Activated CD8-positive, alpha-beta memory T cell treated with anti-CD3 and anti-CD28 coated beads for 48 hours (primary cell): ENCODE measurements around the gene EDIL3.
"Not testable (repeated sequence)": the region's sequence is repeated elsewhere in the genome, so short reads cannot be mapped to it uniquely, and the experiment has no call there.

Experiments
- DNase-seq, 3 experiments: peaks; one replicate each; pipeline ENCODE4 v3.0.0-alpha.2; 2020; ENCODE audit warnings: low read depth in 2 of 3, low spot score in 2 of 3

Gene EDIL3

DNA sequence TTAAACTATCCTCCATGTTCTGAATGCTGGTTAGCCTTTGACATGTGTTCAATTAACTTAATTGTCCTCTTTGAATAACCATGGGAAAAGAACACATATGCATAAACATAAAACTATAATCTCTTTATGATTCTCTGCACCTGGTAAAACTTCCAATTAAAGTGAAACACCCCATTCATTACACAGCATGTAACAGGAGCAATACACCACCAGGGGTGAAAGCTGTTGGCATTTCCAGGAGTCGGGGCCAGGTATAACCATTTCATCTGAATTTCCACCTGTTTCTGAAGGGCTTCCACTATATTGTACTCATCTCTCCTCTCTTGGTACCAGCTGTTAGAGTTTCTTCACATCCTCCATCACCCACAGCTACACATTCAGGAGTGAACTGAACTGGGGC, 303.8 kb downstream of the EDIL3 start:
- DNase-seq, result no peak

DNA sequence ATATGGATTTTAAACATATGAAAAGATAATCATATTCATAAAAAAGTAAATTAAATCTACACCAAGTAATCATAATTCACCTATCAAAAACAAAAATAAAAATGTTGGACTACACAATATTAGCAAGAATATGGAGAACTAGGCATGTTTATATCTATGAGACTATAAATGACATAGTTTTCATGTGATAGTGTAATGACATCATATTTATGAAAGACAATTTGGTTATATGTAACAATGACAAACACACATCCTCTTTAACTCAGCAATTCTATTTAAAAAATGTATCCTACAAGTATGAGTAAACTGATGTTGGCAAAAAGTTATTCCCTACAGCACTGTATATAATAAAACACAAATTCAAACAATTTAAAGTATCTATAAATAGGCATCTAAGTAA, 312.3 kb downstream of the EDIL3 start:
- no peak for DNase-seq

DNA sequence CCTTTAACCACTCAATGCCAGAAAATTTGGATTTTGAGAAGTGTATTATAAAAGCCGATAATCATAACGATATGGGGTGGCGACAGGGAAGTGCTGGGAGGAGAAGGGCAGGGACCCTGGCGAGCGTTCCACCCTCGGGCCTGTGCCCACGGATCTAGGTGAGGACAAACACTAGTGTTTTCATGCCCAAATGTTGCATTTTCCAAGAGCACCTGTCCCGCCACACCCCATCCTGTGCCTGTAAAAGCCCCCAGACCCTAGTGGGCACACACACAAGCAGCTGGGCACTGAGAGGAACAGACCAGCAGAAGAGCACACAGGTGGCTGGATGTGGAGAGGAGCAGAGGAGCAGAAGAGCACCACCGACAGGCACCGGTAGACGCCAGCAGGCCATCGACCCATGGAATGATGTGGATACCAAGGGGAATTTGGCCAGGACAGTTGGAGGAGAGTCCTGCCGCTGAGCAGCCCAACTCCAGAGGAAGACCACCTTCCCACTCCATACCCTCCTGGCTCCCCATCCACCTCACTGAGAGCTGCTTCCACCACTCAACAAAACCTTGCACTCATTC, 315.0 kb downstream of the EDIL3 start:
- no peak for DNase-seq

DNA sequence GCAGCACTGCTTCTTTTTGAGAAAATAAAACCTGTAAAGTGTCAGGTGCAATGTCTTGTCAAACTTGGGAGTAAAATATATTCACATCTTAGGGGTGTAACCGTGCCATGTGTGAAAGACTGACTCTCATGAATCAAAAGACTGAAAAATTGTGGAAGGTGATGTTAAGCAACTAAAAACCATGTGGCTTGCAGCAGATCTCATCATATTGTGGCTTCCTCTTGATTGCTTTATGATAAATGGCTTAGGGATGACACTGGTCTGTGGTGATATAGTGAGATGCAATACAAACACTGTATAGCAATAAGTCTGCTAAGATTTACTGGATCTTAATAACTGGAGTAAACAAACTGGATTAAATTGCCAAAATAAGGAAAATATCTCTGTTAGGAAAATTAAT, 321.6 kb downstream of the EDIL3 start:
- DNase-seq, result no peak

DNA sequence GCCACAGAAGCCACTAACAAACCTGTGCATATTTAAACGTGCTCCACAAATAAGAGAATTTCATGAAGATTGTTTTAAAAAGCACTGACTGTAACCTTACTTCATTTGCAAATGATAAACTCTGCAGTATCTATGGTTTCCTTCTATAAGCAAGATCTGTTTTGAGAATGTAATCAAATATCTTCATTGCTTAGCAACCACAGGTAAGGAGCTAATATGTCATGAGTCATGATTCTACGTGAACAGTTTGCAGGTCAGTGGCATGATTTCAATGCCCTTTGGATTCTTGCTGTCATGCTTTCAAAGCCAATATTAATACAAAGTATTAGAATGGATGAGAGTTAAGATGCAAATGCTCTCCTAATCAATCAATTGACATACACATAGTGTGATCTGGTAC, 325.0 kb downstream of the EDIL3 start:
- no peak for DNase-seq

DNA sequence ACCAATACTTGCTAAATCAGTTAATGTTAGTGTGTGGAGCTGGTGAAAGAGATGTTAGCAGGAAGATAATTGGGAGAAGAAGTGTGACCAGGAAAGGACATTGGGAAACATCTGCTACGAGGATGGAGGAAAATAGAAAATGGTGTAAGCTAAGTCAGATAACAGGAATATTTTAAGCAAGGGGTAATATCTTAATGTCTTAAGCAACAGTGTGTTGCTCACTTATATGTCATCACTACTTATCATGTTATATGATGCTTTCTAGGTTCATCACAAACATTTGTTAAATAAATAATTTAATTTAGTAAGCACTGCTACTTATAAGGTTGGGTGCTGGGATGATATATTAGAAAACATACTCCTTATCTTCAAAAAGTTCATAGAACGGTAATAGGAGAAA, 326.1 kb downstream of the EDIL3 start:
- DNase-seq, result no peak

DNA sequence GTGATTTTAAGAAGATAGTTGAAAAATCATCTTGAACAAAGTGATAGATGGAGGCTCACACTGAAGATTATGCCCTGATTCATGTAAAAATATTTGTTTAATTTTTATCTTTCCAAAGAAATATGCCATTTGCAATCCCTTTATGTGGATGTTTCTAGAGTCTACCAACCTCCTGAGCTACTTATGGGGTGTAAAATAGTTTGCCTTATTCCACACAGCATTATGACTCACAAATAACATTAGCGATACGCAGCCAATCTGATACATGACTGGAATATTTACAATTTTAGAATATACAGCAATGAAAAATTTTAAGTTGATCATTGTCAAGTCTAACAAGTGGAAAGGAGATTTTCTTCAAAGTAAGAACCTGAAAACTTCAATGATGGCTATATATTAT, 327.5 kb downstream of the EDIL3 start:
- DNase-seq, result no peak

DNA sequence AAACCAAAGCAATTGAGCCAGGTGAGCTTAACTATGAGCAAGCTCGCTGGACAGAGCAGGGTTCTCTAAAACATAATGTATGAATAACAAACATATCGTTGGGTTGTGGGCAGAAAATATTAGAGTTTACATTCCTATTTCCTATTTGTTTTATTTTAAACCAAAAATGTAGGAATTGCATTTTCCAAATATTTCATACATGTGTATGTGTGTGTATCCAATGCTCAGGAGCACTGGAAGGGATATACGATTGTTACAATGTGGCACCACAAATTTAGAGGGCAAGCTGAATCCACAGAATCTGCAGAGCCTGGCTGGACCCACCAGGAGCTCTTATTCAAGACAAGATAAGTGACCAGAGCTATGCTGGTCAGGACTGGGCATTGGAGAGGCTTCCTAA, 338.7 kb downstream of the EDIL3 start:
- DNase-seq, result no peak

DNA sequence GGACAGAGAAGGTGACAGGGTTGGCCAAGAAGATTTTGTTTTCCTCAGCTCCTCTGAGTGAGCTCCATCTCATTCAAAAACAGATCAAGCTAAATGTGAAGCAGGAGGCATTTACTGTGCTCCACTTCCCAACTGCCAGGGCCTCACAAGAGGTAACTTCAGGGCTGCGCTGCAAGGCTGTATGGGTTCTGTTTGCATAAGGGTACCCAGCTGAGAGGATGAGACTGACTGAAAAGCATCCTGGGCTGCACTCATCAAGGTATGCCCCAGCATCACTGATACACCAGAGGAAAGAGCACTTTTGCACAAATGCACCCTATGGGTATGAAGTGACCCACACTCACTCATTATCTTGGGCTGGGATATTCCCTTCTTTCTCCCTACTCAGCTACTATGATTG, 347.8 kb downstream of the EDIL3 start:
- DNase-seq, result no peak

DNA sequence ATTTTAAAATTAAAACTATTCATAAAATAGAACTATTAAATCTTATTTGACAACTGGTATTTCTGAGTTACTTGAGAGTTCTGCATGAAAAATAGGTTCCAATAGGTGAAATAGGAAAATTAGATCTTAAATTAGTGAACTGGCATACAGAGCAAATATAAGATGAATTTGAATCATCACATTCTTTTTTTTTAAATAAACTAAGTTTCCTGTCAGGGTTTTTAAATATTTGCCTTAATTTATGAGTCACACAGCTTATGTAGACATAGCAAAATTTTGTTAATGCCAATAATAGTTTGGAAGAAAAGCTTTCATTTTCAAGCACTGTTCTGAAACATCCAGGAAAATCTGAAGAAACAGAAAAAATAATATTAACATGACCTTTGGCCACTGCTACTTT, 352.4 kb downstream of the EDIL3 start:
- no peak for DNase-seq

DNA sequence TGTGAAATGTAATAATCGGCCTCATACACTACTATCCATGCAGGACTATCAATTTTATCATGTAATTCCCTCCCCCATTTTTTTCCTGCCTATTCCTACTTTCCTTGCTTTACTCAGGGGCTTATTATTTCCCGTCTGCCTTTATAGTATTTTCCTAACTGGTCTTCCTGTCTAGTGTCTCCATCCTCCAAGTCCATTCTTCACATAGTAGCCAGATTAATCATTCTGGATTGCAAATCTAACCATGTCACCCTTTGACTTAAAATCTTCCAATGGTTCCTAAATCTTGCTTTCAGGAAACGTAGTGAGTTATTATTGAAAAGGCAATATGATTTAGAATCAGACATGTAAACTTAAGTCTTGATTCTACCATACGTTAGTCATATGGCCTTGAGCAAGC, 356.6 kb downstream of the EDIL3 start:
- no peak for DNase-seq

DNA sequence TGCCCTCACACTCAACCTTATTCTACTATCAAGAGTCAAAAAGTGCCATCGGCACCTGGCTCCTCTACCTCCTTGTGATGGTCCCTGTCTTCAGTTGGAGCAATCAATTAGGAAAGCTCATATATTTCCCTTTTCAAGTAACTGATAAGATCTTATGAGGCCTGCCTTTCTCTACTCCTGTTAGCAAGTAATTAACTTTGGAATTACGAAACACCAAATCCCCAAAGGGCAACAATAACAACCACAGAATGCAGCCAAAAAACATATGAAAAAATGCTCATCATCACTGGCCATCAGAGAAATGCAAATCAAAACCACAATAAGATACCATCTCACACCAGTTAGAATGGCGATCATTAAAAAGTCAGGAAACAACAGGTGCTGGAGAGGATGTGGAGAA, 366.2 kb downstream of the EDIL3 start:
- not testable (repeated sequence) for DNase-seq

DNA sequence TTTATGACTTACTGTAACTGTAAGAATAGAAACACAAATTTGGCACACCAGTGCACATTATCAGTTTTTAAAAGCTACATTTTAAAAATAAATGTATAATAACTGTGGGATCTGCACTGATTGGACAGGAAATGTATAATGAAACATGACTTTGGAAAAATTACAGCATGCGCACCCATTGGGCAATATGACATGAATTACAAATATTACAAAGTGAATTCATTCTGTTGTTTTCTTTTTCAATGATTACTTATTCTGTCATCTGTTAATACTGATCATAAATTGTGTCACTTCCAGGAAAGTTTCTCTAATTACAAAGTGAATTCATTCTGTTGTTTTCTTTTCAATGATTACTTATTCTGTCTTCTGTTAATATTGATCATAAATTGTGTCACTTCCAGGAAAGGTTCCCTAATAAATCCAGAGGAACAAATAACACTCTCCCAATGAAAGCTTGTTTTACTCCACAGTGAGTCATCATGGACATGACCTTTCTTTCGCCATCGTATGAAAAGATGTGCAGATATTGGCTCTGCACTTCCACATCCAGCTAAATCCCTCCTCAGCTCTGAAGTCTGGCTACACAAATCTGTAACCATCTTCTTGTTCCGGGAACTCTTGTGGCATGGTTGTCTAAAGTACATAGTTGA, 367.0 kb downstream of the EDIL3 start:
- no peak for DNase-seq

DNA sequence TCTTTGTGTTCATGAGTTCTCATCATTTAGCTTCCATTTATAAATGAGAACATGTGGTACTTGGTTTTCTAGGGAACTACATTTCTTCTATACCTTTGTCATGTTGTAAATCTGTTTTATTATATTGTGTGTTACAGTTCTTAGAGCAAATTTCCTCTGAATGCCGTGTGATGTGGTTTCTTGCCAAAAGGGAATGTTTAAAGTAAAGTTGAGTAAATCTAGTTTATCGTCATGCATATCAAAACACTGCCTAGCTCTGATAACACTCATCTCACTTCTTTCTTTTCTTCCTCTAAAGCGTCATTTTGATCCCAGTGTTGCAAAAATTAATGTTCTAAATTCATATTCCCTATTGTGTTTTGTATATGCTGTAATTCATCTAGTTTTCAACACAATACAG, 368.6 kb downstream of the EDIL3 start:
- DNase-seq, result no peak

DNA sequence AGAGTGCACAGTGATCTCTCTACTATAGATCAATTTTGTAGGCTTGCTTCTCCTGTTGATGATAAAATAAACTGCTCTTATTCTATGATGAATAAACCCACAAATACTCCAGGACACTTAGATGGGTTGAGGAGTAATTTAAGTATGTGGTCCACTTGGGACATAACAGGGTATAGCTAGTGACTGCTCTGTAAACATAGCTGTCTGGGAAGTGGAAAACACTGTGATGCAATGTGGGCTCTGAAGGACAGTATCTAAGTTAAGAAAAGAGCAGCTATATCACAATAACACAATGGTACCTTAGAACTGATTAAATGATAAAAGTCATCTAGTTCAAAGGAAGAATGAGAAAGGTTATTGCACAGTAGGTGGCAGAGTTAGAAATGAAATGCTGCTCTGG, 369.7 kb downstream of the EDIL3 start:
- no peak for DNase-seq

DNA sequence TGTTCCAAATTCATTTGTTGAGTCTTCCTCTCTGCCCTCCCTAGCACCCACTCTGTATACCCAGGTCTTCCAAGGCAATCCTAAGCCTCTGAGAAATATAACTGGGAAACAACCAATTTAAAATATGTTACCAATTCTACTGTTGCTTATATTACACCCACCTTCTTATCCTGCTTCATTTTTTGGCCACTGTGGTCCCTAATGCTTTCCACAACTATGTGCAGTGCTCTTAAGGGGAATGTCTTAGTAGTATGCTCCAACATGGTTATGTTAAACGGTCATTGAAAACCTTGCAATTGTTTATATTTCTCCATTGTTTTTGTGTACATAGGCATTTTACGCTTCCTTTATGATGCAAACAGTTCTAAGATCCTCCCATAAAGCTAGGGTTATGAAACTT, 390.9 kb downstream of the EDIL3 start:
- DNase-seq, result no peak

DNA sequence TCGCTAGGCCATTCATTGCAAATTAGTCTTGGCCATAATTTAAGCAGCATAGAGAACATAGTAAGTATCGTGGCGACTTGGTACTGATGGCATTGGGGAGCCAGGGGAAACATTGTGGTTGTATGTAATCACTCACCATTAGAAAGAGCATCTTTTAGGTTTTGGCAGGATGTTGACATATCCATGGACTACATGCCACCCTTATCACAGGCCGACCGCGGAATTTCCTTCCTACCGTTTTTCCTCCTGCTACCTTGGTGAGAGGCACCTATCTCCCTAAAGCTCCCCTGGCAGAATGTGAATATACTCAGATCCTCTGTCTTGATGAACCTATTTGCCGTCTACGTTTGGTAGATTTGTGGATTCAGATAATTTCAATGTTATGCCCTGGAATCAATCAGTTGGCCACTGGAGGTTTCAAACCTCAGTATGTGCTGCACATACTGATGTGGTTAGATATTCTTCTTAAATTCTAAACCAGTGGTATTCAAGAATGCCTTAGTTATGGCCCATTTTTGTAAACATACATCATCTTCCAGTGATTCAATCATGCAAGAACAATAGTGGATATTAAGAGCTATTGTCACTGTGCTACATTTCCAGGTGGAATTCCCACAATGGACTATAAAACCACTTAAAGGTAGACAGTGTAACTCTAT, 393.0 kb downstream of the EDIL3 start:
- DNase-seq, result no peak

DNA sequence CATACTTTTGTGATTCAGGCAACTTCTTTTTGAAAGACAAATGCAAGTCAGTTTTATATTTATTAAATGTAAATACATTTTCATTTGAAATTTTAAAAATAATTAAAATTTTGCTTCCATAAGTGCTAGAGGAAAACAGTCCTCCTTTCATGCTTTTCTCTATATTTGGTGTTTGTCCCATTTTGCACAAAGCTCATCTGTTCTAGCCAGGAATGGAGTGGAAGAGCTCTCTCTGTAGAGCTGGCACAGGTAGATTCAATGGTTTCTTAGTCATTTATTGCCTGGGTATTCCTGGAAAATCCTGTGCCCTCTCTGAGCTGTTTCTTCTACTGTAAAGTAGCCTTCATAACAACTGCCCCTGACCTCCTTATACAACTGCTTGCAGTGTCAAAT, 396.4 kb downstream of the EDIL3 start:
- no peak for DNase-seq

DNA sequence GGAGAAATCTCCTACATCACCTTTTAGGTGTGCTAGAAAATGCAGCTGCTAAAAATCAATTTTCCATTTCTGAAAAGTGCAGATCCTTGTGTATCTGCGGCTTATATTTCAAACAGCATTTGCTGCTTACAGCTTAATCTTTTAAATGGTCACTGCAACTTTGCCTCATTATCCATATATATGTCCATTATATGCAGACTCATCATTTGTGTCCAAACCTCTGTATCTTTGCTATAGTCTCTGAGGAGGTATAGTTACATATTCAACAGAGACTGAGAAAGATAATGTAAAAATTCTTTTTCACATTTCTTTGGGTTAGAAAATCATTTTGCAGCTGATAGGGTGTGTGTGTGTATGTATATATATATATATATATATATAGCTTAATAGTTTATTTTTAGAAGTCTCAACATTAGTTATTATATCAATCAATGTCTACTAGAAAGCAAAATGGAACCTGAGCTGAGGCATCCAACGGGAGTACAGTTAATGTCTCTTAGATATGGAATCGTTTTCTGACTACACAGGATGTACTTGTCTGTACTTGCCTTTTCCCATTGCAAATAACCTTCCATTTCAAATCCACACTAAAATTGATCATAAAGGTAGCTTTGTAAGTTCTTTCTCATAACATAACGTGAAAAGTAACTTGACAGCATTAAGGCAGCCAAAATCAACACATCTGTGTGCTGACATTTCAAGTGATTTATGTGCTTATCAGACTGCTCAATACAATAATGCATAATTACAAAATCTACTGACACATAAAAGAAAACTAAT, 397.0 kb downstream of the EDIL3 start:
- DNase-seq, result no peak

DNA sequence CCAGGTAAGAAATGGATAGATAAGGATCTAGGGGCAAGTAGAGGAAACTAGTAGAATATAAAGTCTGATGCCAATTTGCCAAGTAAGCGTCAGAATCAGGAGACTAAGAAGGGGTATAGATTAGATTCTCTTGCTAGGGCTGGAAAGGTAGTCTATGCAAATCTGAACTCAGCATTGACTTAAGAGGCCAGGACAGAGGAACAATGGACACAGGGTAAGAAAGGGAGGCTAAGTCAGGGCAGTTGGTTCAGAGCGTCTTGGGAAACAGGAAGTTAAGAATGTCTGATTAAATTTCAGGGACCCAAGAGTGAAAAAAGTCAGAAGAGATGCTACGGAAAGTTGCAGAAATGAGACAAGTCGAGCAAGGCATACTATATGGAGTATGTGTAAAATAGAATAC, 400.8 kb downstream of the EDIL3 start:
- DNase-seq, result no peak

DNA sequence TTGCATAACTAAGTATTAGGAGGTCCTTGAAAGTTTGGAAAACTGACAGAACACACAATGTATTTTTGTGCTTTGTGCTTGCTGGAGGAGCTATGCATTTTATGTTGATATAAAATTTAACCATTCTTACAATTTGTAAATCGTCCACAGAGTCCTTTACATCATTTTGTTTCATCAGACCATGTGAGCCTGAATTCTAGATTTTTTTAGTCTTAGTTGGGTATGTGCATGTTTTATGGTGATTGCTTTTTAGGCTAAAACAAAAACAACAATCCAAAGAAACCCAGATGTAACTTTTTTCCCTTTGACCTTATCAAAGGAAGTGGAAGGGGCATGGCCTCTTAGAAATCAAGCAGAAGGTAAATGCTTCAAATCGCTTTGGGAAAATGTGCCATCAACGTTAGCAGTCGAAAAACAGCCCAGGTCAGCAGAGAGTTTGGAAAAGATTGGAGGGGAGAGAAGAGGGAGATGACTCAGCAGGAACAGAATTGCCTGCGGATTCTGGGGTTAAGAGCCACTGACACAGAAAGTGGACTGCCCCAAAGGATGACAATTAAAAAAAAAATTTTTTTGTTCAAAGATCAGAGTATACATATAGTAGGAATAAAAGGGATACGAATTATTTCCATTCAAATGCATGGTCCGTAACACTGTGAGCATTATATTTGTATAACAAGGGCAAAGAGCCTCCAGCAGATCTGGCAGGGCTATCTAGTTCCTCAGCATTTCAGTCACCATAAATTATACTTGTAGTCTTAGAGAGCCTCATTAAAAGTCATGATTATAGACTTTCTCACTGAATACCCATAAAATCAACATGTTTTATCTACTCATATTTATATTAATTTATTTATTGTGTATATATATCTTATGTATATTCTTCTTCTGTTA, 410.5 kb downstream of the EDIL3 start:
- DNase-seq, result no peak
